ENCODE results near the gene PRIMA1.

DNA sequence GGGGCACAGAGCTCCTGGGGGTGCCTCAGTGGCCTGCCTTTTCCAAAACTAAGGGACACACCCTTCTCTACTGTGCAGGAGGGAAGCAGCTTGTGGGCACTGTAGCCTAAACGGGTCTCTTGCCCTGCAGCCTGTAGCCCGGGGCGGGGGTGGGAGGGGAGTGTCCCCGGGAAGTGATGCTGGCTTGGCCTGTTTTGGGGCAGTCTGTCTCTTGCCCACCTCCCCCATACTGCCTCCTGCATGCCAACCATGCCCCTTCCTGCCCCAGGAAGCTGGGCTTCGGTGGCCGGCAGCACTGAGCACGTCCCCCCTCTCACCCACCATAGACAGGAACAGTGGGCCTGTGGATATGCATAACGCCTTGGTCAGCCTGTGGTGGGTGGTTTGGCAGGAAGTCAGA, 43.4 kb downstream of the PRIMA1 start:
- TF ChIP-seq, protein P1, sequence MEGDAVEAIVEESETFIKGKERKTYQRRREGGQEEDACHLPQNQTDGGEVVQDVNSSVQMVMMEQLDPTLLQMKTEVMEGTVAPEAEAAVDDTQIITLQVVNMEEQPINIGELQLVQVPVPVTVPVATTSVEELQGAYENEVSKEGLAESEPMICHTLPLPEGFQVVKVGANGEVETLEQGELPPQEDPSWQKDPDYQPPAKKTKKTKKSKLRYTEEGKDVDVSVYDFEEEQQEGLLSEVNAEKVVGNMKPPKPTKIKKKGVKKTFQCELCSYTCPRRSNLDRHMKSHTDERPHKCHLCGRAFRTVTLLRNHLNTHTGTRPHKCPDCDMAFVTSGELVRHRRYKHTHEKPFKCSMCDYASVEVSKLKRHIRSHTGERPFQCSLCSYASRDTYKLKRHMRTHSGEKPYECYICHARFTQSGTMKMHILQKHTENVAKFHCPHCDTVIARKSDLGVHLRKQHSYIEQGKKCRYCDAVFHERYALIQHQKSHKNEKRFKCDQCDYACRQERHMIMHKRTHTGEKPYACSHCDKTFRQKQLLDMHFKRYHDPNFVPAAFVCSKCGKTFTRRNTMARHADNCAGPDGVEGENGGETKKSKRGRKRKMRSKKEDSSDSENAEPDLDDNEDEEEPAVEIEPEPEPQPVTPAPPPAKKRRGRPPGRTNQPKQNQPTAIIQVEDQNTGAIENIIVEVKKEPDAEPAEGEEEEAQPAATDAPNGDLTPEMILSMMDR (IDR thresholded peaks at IDR 0.05): no peak
- TF ChIP-seq TAF1 (IDR thresholded peaks at IDR 0.05; ENCODE audit: borderline replicate concordance, low read depth, low read length): no peak
- no peak for TF ChIP-seq RCOR1 (IDR thresholded peaks at IDR 0.05; ENCODE audit: low read length)
- TF ChIP-seq, protein P2, sequence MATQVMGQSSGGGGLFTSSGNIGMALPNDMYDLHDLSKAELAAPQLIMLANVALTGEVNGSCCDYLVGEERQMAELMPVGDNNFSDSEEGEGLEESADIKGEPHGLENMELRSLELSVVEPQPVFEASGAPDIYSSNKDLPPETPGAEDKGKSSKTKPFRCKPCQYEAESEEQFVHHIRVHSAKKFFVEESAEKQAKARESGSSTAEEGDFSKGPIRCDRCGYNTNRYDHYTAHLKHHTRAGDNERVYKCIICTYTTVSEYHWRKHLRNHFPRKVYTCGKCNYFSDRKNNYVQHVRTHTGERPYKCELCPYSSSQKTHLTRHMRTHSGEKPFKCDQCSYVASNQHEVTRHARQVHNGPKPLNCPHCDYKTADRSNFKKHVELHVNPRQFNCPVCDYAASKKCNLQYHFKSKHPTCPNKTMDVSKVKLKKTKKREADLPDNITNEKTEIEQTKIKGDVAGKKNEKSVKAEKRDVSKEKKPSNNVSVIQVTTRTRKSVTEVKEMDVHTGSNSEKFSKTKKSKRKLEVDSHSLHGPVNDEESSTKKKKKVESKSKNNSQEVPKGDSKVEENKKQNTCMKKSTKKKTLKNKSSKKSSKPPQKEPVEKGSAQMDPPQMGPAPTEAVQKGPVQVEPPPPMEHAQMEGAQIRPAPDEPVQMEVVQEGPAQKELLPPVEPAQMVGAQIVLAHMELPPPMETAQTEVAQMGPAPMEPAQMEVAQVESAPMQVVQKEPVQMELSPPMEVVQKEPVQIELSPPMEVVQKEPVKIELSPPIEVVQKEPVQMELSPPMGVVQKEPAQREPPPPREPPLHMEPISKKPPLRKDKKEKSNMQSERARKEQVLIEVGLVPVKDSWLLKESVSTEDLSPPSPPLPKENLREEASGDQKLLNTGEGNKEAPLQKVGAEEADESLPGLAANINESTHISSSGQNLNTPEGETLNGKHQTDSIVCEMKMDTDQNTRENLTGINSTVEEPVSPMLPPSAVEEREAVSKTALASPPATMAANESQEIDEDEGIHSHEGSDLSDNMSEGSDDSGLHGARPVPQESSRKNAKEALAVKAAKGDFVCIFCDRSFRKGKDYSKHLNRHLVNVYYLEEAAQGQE (IDR thresholded peaks at IDR 0.05; ENCODE audit: low read depth, low read length): no peak
- no peak for TF ChIP-seq JUND (IDR thresholded peaks at IDR 0.05)
- no peak for TF ChIP-seq POLR2AphosphoS5 (IDR thresholded peaks at IDR 0.05; ENCODE audit: low read depth, low read length)
- TF ChIP-seq, protein P3, sequence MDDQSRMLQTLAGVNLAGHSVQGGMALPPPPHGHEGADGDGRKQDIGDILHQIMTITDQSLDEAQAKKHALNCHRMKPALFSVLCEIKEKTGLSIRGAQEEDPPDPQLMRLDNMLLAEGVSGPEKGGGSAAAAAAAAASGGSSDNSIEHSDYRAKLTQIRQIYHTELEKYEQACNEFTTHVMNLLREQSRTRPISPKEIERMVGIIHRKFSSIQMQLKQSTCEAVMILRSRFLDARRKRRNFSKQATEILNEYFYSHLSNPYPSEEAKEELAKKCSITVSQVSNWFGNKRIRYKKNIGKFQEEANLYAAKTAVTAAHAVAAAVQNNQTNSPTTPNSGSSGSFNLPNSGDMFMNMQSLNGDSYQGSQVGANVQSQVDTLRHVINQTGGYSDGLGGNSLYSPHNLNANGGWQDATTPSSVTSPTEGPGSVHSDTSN (IDR thresholded peaks at IDR 0.05): no peak
- TF ChIP-seq, protein P4, sequence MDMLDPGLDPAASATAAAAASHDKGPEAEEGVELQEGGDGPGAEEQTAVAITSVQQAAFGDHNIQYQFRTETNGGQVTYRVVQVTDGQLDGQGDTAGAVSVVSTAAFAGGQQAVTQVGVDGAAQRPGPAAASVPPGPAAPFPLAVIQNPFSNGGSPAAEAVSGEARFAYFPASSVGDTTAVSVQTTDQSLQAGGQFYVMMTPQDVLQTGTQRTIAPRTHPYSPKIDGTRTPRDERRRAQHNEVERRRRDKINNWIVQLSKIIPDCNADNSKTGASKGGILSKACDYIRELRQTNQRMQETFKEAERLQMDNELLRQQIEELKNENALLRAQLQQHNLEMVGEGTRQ (IDR thresholded peaks at IDR 0.05; ENCODE audit: borderline replicate concordance, low read depth, low read length): no peak
- no peak for TF ChIP-seq CHD2 (IDR thresholded peaks at IDR 0.05; ENCODE audit: low read length, partially characterized antibody)
- TF ChIP-seq, protein P5, sequence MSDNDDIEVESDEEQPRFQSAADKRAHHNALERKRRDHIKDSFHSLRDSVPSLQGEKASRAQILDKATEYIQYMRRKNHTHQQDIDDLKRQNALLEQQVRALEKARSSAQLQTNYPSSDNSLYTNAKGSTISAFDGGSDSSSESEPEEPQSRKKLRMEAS (IDR thresholded peaks at IDR 0.05; ENCODE audit: low read depth): no peak
- TF ChIP-seq GABPA (IDR thresholded peaks at IDR 0.05; ENCODE audit: low read depth): no peak
- no peak for TF ChIP-seq SMC3 (IDR thresholded peaks at IDR 0.05; ENCODE audit: low read depth, low read length)
- no peak for TF ChIP-seq YY1 (IDR thresholded peaks at IDR 0.05; ENCODE audit: low read depth)
- no peak for TF ChIP-seq EZH2phosphoT487 (IDR thresholded peaks at IDR 0.05; ENCODE audit: borderline replicate concordance, low read depth)

Data from SK-N-SH (cell line).